Measurements from ENCODE around the gene TRIM65. TPM values are rescaled to one million over a fixed set of nuclear protein-coding genes. Genes with fewer than 3 reads are reported as not detected.

TRIM65 gene
- total and polyA plus RNA-seq, 2 of the 13 experiments (the other 11 are each of a cell fraction or from before 2014, with no cell fraction given) = 10.3 to 22.4 TPM

DNA sequence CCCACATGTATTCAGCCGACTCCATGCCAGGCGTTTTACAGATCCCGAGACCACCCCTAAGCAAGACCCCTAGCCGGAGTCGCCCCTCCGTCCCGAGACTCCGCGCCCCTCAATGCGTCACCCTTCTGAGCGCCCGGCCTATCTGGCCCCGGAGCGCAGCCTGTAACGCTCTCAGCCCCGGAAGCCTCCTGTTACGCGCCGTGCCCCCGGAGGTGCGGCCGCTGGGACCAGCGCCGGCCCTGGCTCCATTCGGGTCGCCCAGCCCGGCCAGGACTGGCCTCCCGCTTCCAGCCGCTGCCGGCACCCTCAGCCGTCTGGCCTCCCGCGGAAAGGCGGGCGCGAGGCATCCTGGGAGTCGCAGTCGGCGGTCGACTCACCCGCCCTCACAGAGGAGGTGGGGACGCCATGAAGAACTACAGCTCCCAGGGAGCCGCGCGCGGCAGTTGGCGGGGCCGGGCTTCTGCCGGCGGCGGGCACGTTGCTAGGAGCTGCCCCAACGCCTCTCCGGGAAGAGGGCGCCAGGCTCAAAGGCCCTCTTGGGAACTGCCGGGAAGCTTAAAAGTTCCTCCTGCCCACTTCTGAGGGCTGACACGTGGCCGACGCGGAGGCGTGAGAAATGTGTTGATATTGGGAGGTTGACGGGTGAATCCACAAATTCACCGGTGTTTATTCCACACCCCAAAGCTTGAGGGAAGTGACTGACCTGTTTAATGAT, 44.1 kb upstream of the TRIM65 start, which contains the start of gene FBF1 (continued):
- TF ChIP-seq, protein P1, sequence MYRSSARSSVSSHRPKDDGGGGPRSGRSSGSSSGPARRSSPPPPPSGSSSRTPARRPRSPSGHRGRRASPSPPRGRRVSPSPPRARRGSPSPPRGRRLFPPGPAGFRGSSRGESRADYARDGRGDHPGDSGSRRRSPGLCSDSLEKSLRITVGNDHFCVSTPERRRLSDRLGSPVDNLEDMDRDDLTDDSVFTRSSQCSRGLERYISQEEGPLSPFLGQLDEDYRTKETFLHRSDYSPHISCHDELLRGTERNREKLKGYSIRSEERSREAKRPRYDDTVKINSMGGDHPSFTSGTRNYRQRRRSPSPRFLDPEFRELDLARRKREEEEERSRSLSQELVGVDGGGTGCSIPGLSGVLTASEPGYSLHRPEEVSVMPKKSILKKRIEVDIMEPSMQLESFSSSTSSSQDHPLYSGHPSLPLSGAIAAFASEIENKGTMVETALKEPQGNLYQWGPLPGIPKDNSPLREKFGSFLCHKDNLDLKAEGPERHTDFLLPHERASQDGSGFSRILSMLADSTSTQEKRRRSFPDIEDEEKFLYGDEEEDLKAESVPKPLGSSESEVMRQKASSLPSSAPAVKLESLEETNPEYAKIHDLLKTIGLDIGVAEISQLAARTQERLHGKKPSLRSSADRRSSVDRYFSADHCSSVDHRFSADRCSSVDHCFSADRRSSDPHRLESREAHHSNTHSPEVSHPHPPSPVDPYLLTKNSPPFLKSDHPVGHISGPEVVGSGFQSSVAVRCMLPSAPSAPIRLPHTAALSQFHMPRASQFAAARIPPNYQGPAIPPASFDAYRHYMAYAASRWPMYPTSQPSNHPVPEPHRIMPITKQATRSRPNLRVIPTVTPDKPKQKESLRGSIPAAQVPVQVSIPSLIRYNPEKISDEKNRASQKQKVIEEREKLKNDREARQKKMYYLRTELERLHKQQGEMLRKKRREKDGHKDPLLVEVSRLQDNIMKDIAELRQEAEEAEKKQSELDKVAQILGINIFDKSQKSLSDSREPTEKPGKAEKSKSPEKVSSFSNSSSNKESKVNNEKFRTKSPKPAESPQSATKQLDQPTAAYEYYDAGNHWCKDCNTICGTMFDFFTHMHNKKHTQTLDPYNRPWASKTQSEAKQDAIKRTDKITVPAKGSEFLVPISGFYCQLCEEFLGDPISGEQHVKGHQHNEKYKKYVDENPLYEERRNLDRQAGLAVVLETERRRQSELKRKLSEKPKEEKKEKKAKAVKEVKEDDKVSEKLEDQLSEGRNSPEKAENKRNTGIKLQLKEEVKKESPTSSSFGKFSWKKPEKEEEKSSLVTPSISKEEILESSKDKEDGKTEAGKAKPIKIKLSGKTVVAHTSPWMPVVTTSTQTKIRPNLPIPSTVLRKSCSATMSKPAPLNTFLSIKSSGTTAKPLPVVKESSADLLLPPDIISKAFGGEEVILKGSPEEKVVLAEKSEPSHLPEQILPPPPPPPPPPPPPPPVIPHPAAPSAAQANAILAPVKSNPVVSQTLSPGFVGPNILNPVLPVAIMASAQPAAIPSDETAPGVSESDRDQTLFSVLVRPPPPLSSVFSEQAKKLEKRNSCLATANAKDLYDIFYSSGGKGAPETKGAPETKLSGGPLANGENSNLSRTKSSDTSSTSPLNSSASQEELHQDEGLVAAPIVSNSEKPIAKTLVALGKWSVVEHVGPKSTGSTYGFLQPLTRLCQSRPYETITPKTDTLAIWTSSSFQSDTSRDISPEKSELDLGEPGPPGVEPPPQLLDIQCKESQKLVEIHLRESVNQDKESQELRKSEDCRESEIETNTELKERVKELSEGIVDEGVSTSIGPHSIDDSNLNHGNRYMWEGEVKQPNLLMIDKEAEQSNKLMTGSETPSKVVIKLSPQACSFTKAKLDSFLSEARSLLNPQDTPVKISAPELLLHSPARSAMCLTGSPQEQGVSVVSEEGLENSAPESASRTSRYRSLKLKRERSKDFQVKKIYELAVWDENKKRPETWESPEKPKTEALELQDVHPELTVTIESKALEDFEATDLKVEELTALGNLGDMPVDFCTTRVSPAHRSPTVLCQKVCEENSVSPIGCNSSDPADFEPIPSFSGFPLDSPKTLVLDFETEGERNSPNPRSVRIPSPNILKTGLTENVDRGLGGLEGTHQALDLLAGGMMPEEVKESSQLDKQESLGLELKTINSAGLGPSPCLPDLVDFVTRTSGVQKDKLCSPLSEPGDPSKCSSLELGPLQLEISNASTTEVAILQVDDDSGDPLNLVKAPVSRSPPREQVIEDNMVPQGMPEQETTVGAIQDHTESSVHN (CRISPR knock-in tag; IDR thresholded peaks at IDR 0.05) = peak; percentile 74; the same call in 1 of the 2 replicates
- TF ChIP-seq ZNF333 (CRISPR knock-in tag; IDR thresholded peaks at IDR 0.05; ENCODE audit: borderline replicate concordance) (peak; percentile 95; the same call in 1 of the 2 replicates), RARA (CRISPR knock-in tag; IDR thresholded peaks at IDR 0.05) (peak; percentile 45), HOXA5 (CRISPR knock-in tag; IDR thresholded peaks at IDR 0.05) (peak; percentile 83), ZNF282 (IDR thresholded peaks at IDR 0.05; ENCODE audit: partially characterized antibody) (no peak), ESRRA (CRISPR knock-in tag; IDR thresholded peaks at IDR 0.05; ENCODE audit: low read depth) (peak; percentile 62; the same call in 1 of the 2 replicates), ZBTB20 (CRISPR knock-in tag; IDR thresholded peaks at IDR 0.05; ENCODE audit: borderline replicate concordance, low read depth) (peak; percentile 74), ZSCAN9 (CRISPR knock-in tag; IDR thresholded peaks at IDR 0.05; ENCODE audit: borderline replicate concordance) (peak; percentile 95), ZNF496 (CRISPR knock-in tag; IDR thresholded peaks at IDR 0.05; ENCODE audit: insufficient replicate concordance) (no peak), KAT8 (CRISPR knock-in tag; IDR thresholded peaks at IDR 0.05) (peak; percentile 90), PHF21A (CRISPR knock-in tag; IDR thresholded peaks at IDR 0.05) (peak; percentile 84)
- TF ChIP-seq, protein P2, sequence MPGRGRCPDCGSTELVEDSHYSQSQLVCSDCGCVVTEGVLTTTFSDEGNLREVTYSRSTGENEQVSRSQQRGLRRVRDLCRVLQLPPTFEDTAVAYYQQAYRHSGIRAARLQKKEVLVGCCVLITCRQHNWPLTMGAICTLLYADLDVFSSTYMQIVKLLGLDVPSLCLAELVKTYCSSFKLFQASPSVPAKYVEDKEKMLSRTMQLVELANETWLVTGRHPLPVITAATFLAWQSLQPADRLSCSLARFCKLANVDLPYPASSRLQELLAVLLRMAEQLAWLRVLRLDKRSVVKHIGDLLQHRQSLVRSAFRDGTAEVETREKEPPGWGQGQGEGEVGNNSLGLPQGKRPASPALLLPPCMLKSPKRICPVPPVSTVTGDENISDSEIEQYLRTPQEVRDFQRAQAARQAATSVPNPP (CRISPR knock-in tag; IDR thresholded peaks at IDR 0.05) = peak; percentile 91; the same call in 1 of the 2 replicates
- TF ChIP-seq, protein P3, sequence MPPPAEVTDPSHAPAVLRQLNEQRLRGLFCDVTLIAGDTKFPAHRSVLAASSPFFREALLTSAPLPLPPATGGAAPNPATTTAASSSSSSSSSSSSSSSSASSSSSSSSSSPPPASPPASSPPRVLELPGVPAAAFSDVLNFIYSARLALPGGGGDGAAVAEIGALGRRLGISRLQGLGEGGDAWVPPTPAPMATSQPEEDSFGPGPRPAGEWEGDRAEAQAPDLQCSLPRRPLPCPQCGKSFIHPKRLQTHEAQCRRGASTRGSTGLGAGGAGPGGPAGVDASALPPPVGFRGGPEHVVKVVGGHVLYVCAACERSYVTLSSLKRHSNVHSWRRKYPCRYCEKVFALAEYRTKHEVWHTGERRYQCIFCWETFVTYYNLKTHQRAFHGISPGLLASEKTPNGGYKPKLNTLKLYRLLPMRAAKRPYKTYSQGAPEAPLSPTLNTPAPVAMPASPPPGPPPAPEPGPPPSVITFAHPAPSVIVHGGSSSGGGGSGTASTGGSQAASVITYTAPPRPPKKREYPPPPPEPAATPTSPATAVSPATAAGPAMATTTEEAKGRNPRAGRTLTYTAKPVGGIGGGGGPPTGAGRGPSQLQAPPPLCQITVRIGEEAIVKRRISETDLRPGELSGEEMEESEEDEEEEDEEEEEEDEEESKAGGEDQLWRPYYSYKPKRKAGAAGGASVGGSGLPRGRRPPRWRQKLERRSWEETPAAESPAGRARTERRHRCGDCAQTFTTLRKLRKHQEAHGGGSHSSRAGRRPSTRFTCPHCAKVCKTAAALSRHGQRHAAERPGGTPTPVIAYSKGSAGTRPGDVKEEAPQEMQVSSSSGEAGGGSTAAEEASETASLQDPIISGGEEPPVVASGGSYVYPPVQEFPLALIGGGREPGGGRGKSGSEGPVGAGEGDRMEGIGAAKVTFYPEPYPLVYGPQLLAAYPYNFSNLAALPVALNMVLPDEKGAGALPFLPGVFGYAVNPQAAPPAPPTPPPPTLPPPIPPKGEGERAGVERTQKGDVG (CRISPR knock-in tag; IDR thresholded peaks at IDR 0.05; ENCODE audit: borderline replicate concordance) = no peak

All from HepG2 (cell line).